ENCODE data around the gene FOXA3. TPM values are rescaled to one million over a fixed set of nuclear protein-coding genes. Genes with fewer than 3 reads are reported as not detected.

The FOXA3 gene
- total RNA-seq, 1 donor from 2014 or later, result 1.6 TPM

GRCh38 chr19:45834970-45835369 lies 29.2 kb upstream of the FOXA3 start:
- Histone ChIP-seq H3K4me1 (no peaks in the 10 kb centered on the region), H3K4me3 (no peak overlapping the region), H3K27ac (no peak overlapping the region), H3K27me3 (no peaks in the 10 kb centered on the region), H3K9me3 (no peaks in the 10 kb centered on the region), H3K36me3 (peaks cover 99% of the 10 kb centered on the region)
- ATAC-seq (peak; percentile 88), DNase-seq (no peak)
- no peak for TF ChIP-seq CTCF (IDR thresholded peaks at IDR 0.05)
- intact Hi-C loops (cut with DNase I), result no loop called here

- intact Hi-C loops (cut with DNase I), result no loop called here
- TF ChIP-seq CTCF (IDR thresholded peaks at IDR 0.05), result no peak
- Histone ChIP-seq H3K4me1 (no peaks in the 10 kb centered on the region), H3K27ac (no peak overlapping the region), H3K9me3 (no peaks in the 10 kb centered on the region), H3K36me3 (peaks cover 100% of the 10 kb centered on the region), H3K4me3 (no peak overlapping the region), H3K27me3 (no peaks in the 10 kb centered on the region)
- ATAC-seq, result no peak
- no peak for DNase-seq
These were observed 21.9 kb upstream of the FOXA3 start for GRCh38 chr19:45842198-45842597.

GRCh38 chr19:45847663-45848062 lies 16.5 kb upstream of the FOXA3 start:
- no peak for TF ChIP-seq CTCF (IDR thresholded peaks at IDR 0.05)
- H3K36me3 ChIP-seq, result peaks cover 98% of the 10 kb centered on the region
- H3K4me1 ChIP-seq, result no peaks in the 10 kb centered on the region
- H3K27ac ChIP-seq, result no peak overlapping the region
- DNase-seq (no peak), ATAC-seq (no peak)
- no peak overlapping the region for H3K4me3 ChIP-seq
- H3K27me3 ChIP-seq, result no peaks in the 10 kb centered on the region
- intact Hi-C loops (cut with DNase I), result no loop called here
- H3K9me3 ChIP-seq, result no peaks in the 10 kb centered on the region

GRCh38 chr19:45848922-45849321 lies 15.2 kb upstream of the FOXA3 start:
- H3K4me3 ChIP-seq, result no peak overlapping the region
- H3K9me3 ChIP-seq, result no peaks in the 10 kb centered on the region
- TF ChIP-seq CTCF (IDR thresholded peaks at IDR 0.05), result no peak
- no peak for ATAC-seq
- no peak for DNase-seq
- intact Hi-C loops (cut with DNase I), result no loop called here
- H3K27me3 ChIP-seq, result no peaks in the 10 kb centered on the region
- no peak overlapping the region for H3K27ac ChIP-seq
- H3K36me3 ChIP-seq, result peaks cover 98% of the 10 kb centered on the region
- no peaks in the 10 kb centered on the region for H3K4me1 ChIP-seq

- intact Hi-C loops (cut with DNase I), result no loop called here
These were observed 11.9 kb upstream of the FOXA3 start for GRCh38 chr19:45852145-45852750.

More at GRCh38 chr19:45852145-45852750, 11.9 kb upstream of the FOXA3 start:
- no peaks in the 10 kb centered on the region for H3K4me1 ChIP-seq
- ATAC-seq (no peak), DNase-seq (no peak)
- no peak overlapping the region for H3K4me3 ChIP-seq
- TF ChIP-seq CTCF (IDR thresholded peaks at IDR 0.05), result no peak
- no peaks in the 10 kb centered on the region for H3K27me3 ChIP-seq
- H3K36me3 ChIP-seq, result peaks cover 85% of the 10 kb centered on the region
- no peak overlapping the region for H3K27ac ChIP-seq
- no peaks in the 10 kb centered on the region for H3K9me3 ChIP-seq
